Stimulated activated CD8-positive, alpha-beta memory T cell treated with anti-CD3 and anti-CD28 coated beads, Interleukin-2, amount 100 ng/mL, for 1 hour (primary cell): ENCODE measurements around the gene DEFB108B.
"Not testable (repeated sequence)": the region's sequence is repeated elsewhere in the genome, so short reads cannot be mapped to it uniquely, and the experiment has no call there.

Experiments
- DNase-seq, 2 donors: peaks; one replicate each; pipeline ENCODE4 v3.0.0-alpha.2; 2020; ENCODE audit warnings: low read depth in 2 of 2

Gene DEFB108B

DNA sequence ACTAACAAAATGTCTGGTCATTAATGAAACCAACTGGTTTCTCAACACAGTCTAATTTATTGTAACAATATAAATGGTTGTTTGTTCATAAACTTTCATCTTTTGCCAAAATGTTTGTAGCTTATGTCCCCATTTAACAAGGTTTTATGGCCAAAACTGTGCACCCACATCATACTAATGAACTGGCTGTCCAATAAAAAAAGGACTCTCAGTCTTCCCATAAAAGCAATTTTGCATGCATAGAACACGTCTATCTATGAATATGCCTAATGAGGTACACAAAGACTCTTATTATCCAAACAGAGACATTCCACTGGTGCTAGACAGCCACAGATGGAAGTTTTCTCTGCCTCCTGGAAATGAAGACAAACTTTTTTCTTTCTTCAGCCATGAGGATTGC, at the start of gene DEFB108B:
Gene DEFB108B, plus strand, starts transcription at position 390 of the 400 bp plus-strand sequence. Its CDS starts 0 bp downstream, at position 390.
- not testable (repeated sequence) for DNase-seq

DNA sequence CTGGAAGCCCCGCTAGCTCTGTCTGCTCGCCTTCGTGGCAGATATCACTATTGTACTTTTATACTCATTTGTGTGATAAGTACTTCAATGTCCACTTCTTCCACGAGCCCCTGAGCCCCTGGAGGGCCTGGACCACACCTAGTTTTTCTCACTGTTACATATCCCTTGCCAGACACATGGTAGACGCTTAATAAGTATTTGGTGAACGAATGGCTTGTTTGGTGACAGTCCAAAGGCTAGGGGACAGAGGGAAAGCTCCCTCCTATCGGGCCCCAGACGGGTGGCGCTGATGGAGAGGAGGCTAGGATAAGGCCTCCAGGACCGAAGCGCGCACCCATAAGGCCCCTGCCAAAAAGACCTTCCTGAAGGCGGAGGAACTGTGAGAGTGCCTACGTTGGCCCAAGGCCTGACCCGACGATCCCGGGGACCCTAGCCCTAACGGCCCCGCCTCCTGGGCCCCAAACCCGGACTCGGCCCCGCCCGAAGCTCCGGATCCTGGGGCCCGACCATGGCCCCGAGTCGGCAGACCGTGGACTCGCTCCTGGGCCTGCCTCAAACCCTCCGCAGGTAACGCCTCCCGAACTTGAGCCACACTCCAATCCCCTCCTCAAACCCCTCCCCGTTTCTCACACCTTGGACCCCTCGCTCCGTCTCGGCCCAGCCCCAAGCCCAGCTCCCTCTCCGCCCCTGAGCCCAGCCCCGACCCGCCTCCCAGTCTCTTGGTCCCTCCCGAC, 46.7 kb upstream of the DEFB108B start:
- not testable (repeated sequence) for DNase-seq

GRCh38 chr11:71786848-71787097, 46.2 kb upstream of the DEFB108B start:
- DNase-seq: peak; percentile 96 to 99

GRCh38 chr11:71787098-71787823, 45.7 kb upstream of the DEFB108B start:
- peak; percentile 75 to 87 for DNase-seq

DNA sequence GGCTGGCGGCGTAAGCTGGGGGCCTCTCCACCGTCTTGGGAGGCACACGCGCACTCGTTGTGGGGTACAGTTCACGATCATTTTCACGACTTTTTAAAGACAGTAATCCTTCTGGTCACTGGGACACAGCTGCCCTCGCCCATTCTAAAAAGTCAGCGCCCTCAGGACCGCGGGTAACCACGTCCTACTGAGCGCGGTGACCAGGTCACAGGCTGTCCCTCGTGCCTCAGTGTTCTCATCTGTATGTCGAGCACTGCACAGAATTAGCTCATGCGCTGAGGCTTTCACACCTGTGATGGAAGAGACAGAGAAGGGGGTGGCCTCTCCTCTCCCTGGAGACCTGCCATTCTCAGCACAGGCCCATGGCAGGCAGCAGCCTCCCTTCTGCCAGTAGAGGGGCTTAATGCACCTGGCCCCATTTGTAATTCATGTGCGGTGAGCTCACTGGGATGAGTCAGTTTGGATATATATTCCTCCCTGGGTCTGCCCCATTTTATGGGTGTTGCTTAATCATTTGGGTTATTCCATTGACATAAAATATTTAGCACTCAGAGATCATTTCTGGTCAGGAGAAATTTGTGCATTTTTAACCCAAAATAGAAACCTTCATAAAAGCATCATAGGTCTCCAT, 45.1 kb upstream of the DEFB108B start:
- not testable (repeated sequence) for DNase-seq

- not testable (repeated sequence) for DNase-seq
Observed at GRCh38 chr11:71789444-71790196, 43.4 kb upstream of the DEFB108B start.

GRCh38 chr11:71791111-71791510, 41.9 kb upstream of the DEFB108B start:
- DNase-seq: not testable (repeated sequence)

GRCh38 chr11:71792621-71793235, 40.3 kb upstream of the DEFB108B start:
- DNase-seq: not testable (repeated sequence)

- not testable (repeated sequence) for DNase-seq
Observed at GRCh38 chr11:71794386-71795040, 38.5 kb upstream of the DEFB108B start.

- DNase-seq: not testable (repeated sequence)
Observed at GRCh38 chr11:71795236-71795635, 37.8 kb upstream of the DEFB108B start.

- DNase-seq: not testable (repeated sequence)
Observed at GRCh38 chr11:71796016-71796415, 37.0 kb upstream of the DEFB108B start.

DNA sequence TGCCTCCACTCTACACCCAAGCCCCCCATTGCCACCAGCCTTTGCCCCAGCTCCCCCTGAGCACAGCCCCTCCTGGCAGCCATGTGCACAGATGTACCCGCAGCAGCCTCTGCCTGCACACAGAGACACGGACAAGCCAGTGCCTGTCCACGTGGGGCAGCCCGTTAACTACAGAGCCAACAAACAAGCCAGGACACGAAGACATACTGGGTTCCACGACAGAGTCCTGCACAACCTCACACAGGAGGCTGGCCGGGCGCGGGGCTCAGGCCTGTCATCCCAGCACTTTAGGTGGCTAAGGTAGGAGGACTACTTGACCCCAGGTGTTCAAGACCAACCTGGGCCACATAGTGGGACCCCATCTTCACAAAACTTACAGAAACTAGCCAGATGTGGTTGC, 36.2 kb upstream of the DEFB108B start:
- not testable (repeated sequence) for DNase-seq

DNA sequence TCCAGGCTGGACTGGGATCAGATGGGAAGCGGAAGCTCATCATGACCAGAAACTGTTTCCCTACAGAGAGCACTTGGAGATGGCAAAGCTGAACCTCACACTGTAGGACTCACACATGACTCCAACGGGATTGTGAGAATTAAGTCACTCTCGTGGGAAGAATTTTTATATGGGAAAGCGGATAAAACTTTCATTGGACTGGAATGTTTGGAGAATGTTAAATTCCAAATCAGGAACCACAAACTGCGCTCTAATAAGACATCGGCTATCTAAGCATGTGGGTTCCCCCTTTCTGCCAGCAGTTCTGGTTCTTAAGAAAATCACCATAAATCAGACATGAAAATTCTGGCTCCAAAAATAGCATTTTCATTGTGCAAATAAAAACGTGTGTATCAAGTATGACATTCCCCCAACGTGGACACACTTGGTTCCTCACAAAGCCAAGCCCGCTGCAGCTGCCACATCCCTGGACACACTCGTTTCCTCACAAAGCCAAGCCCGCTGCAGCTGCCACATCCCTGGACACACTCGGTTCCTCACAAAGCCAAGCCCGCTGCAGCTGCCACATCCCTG, 33.4 kb upstream of the DEFB108B start:
- not testable (repeated sequence) for DNase-seq

- DNase-seq: peak; percentile 57 to 69
Observed at GRCh38 chr11:71800335-71800953, 32.6 kb upstream of the DEFB108B start.

GRCh38 chr11:71801026-71801425, 32.0 kb upstream of the DEFB108B start:
- not testable (repeated sequence) for DNase-seq

DNA sequence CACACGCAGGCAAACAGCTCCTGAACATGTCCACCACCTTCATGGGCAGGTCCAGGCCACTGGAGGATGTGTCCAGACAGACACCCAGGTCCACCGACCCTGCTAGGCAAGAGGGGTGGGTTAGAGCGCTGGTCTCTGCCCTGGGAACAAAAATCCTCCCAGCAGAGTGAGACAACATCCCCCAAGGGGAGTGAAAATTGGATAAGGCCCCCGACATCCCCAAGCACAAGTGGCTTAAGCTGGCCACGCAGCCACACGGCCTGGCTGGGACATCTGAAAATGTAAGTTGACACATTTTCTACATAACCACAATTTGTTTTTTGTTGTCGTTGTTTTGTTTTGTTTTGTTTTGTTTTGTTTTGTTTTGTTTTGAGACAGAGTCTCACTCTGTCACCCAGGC, 30.1 kb upstream of the DEFB108B start:
- not testable (repeated sequence) for DNase-seq

- not testable (repeated sequence) for DNase-seq
Observed at GRCh38 chr11:71804158-71804947, 28.6 kb upstream of the DEFB108B start.

DNA sequence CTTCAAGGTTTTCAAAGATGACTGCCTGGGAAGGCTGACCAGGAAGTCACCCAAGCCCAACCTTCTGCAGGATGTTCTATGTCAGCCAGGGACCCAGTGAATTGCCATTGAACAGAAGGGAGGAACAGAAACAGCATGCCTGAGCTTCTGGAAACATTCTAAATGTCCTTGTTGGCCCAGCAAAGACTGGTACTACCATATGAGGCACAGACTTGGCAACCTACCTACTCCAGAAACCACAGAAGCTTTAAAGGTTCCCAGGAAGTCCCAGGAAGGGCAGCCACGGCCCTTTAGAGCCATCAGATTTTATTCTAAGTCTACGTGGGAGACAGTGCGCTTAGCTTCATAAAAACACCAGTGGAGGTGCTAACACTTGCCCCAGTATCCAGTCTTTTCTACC, 20.5 kb upstream of the DEFB108B start:
- DNase-seq: not testable (repeated sequence)
